Effector memory CD4-positive, alpha-beta T cell (primary cell): ENCODE results near the gene ATP6V0E2.

Experiments used
- DNase-seq, 3 donors: peaks; one replicate each; pipeline ENCODE4 v3.0.0-alpha.2; 2020
- H3K27ac ChIP-seq: 2 replicates; pipeline ENCODE4 v1.7.0; 2013; ENCODE audit warnings: mild to moderate bottlenecking, low read length, moderate library complexity; ENCODE audit not compliant: insufficient read depth, poor library complexity, severe bottlenecking
- H3K27me3 ChIP-seq: replicated peaks from 2 replicates; pipeline ENCODE4 v1.7.0; 2013; ENCODE audit warnings: mild to moderate bottlenecking, low read length; ENCODE audit not compliant: insufficient read depth, control insufficient read depth, poor library complexity, severe bottlenecking
- H3K36me3 ChIP-seq: 2 replicates; pipeline ENCODE4 v1.7.0; 2013; ENCODE audit warnings: mild to moderate bottlenecking, low read length, moderate library complexity; ENCODE audit not compliant: control insufficient read depth, insufficient read depth
- H3K4me1 ChIP-seq: 2 replicates; pipeline ENCODE4 v1.7.0; 2013; ENCODE audit warnings: low read length, mild to moderate bottlenecking; ENCODE audit not compliant: control insufficient read depth, insufficient read depth, poor library complexity, severe bottlenecking
- H3K4me3 ChIP-seq: 2 replicates; pipeline ENCODE4 v1.7.0; 2013; ENCODE audit warnings: low read length, low read depth, mild to moderate bottlenecking; ENCODE audit not compliant: insufficient read depth, poor library complexity, severe bottlenecking
- H3K9me3 ChIP-seq: 2 replicates; pipeline ENCODE4 v1.7.0; 2013; ENCODE audit warnings: mild to moderate bottlenecking, low read length, moderate library complexity; ENCODE audit not compliant: control insufficient read depth

The ATP6V0E2 gene

GRCh38 chr7:149863500-149863899 is 10.3 kb upstream of the ATP6V0E2 start:
- peak overlapping the region; percentile 12 for H3K27ac ChIP-seq
- peaks cover 59% of the 10 kb centered on the region for H3K4me1 ChIP-seq
- DNase-seq = no peak
- H3K36me3 ChIP-seq = peaks cover 28% of the 10 kb centered on the region
- H3K4me3 ChIP-seq = no peak overlapping the region
- no peaks in the 10 kb centered on the region for H3K27me3 ChIP-seq
- H3K9me3 ChIP-seq = no peaks in the 10 kb centered on the region

DNA sequence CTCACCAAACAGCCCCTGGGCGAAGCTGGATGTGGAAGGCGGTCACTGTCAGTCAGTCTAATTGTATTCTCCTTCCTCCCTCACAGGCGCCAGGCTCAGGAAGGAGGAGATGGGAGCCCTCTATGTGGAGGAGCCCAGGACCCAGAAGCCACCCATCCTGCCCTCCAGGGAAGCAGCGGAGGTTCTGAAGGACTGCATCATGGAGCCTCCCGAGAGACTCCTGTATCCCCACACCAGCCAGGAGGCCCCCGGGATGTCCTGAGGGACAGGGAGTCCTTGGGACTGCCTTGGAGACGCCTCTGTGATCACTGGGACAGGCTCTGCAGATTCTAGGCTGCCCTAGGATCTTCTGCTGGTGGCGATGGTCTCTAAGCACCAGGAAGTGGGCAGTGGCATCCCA is 9.7 kb upstream of the ATP6V0E2 start:
- no peak for DNase-seq
- Histone ChIP-seq H3K27me3 (no peaks in the 10 kb centered on the region), H3K27ac (peak overlapping the region; percentile 77), H3K4me3 (no peak overlapping the region), H3K9me3 (no peaks in the 10 kb centered on the region), H3K36me3 (peaks cover 27% of the 10 kb centered on the region), H3K4me1 (peaks cover 64% of the 10 kb centered on the region)

DNA sequence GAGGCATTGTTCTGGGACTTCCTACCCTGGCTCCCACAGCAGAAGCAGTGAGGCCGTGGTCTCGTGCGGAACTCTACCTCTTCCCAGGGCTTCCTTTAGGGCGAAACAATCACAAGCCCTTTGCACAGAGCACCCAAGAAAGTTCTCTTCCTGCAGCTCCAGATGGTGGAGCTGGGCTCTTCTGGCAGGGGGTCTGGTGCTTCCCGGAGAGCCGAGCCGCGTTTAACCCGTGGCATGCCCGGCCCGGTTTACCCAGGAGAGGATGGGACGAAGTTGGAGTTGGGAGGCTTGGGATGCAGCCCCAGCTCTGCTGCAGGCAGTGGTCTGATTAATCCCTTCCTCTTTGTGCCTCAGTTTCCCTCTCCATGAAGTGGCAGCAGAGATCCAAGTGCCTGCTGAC is 9.0 kb upstream of the ATP6V0E2 start:
- H3K9me3 ChIP-seq = no peaks in the 10 kb centered on the region
- H3K27me3 ChIP-seq = no peaks in the 10 kb centered on the region
- H3K4me3 ChIP-seq = no peak overlapping the region
- peaks cover 22% of the 10 kb centered on the region for H3K36me3 ChIP-seq
- H3K4me1 ChIP-seq = peaks cover 72% of the 10 kb centered on the region
- no peak for DNase-seq
- peak overlapping the region; percentile 77 for H3K27ac ChIP-seq

GRCh38 chr7:149865437-149865836 is 8.3 kb upstream of the ATP6V0E2 start:
- DNase-seq = peak; percentile 14 to 42 (median 38)
- peaks cover 79% of the 10 kb centered on the region for H3K4me1 ChIP-seq
- H3K27ac ChIP-seq = peak overlapping the region; percentile 77
- no peaks in the 10 kb centered on the region for H3K9me3 ChIP-seq
- peaks cover 20% of the 10 kb centered on the region for H3K36me3 ChIP-seq
- H3K27me3 ChIP-seq = no peaks in the 10 kb centered on the region
- H3K4me3 ChIP-seq = no peak overlapping the region

DNA sequence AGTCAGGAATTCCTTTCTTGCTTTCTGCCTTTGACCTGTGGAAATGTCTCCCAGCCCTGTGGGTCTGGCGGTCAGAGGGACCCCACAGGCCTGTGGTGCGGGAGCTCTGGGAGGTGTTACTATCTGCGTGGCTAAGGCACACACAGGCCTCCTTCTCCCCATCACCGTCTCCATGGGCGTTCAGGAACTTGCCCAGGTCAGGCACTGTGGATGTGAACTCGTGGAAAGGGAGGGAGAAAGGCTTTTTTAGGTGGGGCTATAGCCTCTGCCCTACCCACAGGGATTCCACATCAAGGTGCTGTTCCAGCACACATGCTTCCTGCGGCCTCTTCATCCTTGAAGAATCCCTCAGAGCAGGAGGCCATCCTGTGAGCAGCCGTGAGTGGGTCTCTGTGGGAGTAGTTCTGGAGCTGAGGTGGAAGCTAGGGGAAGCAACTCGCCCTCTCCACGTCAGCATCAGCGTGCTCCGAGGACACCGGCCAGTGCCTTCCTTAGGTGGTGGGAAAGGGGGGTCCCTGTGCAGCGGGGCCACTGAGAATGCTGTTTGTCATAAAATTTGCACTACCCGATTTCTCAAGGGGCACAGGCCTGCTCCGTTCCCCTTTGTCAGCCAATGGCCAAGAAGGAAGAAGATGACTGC is 7.5 kb upstream of the ATP6V0E2 start:
- no peaks in the 10 kb centered on the region for H3K27me3 ChIP-seq
- H3K27ac ChIP-seq = peak overlapping the region; percentile 77
- no peak overlapping the region for H3K4me3 ChIP-seq
- peaks cover 87% of the 10 kb centered on the region for H3K4me1 ChIP-seq
- DNase-seq = no peak
- no peaks in the 10 kb centered on the region for H3K9me3 ChIP-seq
- H3K36me3 ChIP-seq = peaks cover 11% of the 10 kb centered on the region

DNA sequence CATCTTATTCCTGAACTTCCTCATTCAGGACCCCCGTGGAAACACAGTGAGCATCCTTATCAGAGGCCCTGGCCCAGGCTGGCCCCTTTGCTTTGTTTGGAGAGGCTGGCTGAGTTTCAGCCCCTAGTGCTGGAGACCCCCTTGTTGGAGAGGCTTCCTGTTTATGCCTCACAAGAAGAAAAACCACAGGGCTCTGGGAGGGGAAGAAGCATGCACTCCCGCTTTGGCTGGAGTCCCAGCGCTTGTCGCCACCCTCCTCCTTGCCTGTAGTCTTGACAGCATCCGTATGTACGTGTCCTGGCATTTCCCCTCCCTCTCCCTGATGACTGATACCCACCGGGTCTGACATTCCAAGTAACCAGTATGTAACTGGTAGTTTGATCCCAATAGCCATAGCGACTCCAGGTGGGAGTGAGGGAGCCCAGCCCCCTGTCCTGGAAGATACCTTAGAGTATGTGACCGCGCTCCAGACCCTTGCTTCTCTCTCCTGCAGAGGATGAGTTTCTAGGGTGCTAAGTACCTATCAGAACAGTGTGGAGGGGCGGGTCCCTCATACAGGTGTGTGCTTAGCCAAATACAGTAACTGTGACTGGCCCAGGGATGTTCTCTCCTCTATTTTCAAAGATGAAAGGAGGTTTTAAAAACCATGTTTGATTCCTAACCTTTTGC is 6.9 kb upstream of the ATP6V0E2 start:
- DNase-seq = no peak
- Histone ChIP-seq H3K9me3 (no peaks in the 10 kb centered on the region), H3K27me3 (no peaks in the 10 kb centered on the region), H3K4me3 (peak overlapping the region; percentile 14), H3K4me1 (peaks cover 92% of the 10 kb centered on the region), H3K36me3 (peaks cover 5% of the 10 kb centered on the region), H3K27ac (peak overlapping the region; percentile 77)

DNA sequence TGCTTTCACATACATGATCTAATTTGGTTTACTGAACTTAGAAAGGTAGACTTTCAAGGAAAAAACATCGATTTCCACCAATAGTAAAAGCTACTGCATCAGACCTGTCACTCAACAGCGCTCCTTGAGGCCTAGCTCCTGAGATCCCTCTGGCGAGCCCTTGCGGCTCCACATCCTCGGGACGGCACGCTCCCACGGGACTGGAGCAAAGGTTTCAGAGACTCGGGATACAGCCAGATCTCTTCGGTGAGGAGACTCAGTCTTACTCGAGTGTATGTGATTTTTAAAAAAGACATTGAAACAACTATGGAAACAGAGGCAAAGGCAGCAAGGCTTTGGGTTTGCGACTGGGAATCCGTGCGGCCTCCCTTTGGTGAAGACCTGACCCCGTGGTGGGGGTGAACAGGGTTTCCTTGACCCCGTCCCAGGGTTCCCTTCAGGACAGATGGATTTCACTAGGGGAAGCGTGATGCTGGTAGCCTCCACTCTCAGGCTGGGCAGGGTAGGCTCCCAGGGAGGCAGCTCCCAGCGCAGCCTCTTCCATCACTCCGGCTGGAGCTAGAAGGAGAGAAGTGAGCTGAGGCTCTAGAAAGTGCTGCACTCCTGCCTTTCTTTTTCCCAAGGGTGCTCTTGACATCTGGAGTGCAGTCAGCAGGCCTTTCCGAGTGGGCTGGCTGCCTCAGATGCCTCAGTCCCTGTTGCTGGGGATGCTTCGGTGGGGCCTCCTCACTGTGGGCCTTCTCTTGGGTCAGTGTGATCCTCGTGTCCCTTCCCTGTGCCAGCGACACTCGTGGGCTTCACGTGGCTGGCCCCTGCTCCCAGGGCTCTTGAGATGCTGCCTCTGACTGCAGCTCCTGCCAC is 5.8 kb upstream of the ATP6V0E2 start:
- no peak for DNase-seq
- Histone ChIP-seq H3K9me3 (no peaks in the 10 kb centered on the region), H3K4me1 (peaks cover 98% of the 10 kb centered on the region), H3K27me3 (no peaks in the 10 kb centered on the region), H3K36me3 (no peaks in the 10 kb centered on the region), H3K27ac (peak overlapping the region; percentile 77), H3K4me3 (peak overlapping the region; percentile 37)

DNA sequence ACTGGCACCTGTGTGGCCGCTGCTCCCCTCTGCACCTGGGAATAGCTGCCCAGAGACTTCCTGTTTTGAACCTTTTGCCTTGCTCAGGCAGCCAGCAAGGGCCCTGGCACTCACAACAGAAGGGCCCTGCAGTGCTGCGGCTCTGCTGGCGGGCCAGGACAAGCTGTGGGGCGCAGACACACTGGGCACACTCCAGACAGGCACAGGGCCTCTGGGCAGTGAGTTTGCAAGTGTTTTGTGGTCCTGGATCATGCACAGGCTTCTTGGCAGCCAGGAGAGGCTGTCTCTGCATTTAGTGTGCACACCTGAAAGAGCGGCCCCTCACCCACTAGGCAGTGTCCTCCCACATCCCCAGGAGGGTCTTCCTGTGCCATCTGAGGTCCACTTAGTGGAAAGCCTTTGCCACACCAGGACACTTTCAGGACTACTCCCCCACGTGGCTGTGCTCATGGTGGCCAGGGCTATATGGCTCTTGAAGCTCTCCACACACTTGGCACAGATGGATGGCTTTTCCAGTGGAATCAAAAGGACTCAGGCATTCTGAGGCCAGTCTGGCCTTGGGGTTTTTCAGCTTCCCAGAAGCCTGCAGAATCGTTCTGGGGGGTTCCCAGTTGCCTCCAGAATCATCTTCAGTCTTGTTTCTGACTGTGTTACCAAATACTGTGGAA is 5.0 kb upstream of the ATP6V0E2 start:
- Histone ChIP-seq H3K4me1 (peaks cover 92% of the 10 kb centered on the region), H3K9me3 (no peaks in the 10 kb centered on the region), H3K36me3 (no peaks in the 10 kb centered on the region), H3K4me3 (peak overlapping the region; percentile 37), H3K27ac (peak overlapping the region; percentile 77), H3K27me3 (no peaks in the 10 kb centered on the region)
- DNase-seq = no peak

DNA sequence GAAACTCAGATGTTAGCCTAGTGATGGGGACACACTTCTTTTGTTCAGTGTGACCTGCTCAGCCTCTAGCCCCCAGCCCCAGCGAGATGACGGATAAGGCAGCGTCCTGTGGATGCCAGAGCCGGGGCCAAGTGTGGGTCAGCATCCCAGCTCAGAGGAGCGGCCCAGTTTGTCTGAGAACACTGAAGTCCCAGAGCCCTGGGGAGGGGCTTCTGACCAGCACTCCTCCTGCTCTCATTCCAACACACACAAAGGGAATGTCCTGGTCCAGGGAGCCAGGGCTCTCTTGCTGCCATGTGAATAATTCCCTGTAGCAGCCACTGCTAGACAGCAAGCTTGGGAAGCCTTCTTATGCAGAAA is 4.5 kb upstream of the ATP6V0E2 start:
- Histone ChIP-seq H3K4me3 (peak overlapping the region; percentile 14), H3K27ac (peak overlapping the region; percentile 77), H3K9me3 (no peaks in the 10 kb centered on the region), H3K36me3 (no peaks in the 10 kb centered on the region), H3K4me1 (peaks cover 88% of the 10 kb centered on the region), H3K27me3 (no peaks in the 10 kb centered on the region)
- no peak for DNase-seq
